Kidney epithelial cell (primary cell): ENCODE data around the gene FBLN5. TPM values are rescaled to one million over a fixed set of nuclear protein-coding genes. Genes with fewer than 3 reads are reported as not detected.

Experiments used
- DNase-seq: peaks from one replicate; pipeline ENCODE4 v3.0.0-alpha.2; 2010; ENCODE audit warnings: low read depth
- H3K27me3 ChIP-seq: 2 replicates; pipeline ENCODE4 v1.6.0; 2011; ENCODE audit warnings: low read length; ENCODE audit not compliant: control insufficient read depth, insufficient read depth
- H3K36me3 ChIP-seq: 2 replicates; pipeline ENCODE4 v1.5.1; 2011; ENCODE audit warnings: low read length; ENCODE audit not compliant: control insufficient read depth, insufficient read depth
- H3K4me3 ChIP-seq: 2 replicates; pipeline ENCODE4 v1.5.1; 2011; ENCODE audit warnings: low read depth, mild to moderate bottlenecking, control low read depth, low read length
- CTCF ChIP-seq: IDR thresholded peaks from 2 replicates; pipeline ENCODE4 v1.5.1; 2011; ENCODE audit warnings: mild to moderate bottlenecking, moderate library complexity, low read length, control low read depth, inconsistent platforms; ENCODE audit not compliant: insufficient read depth, poor library complexity, severe bottlenecking
- total RNA-seq: library from RNA; depleted of rRNA; stranded (reverse); fragments of >200 nt; gene quantifications from 2 replicates; pipeline ENCODE4 v1.2.3, GENCODE V29; 2015

The FBLN5 gene
- total RNA-seq, 1 donor from 2014 or later: 4.8 TPM

- no peak for TF ChIP-seq CTCF
- no peak for DNase-seq
- no peak overlapping the region for H3K4me3 ChIP-seq
- peaks cover 2% of the 10 kb centered on the region for H3K27me3 ChIP-seq
- no peaks in the 10 kb centered on the region for H3K36me3 ChIP-seq
Measured at GRCh38 chr14:91878274-91878673, 69.2 kb downstream of the FBLN5 start.

- TF ChIP-seq CTCF: no peak
- no peak overlapping the region for H3K4me3 ChIP-seq
- no peaks in the 10 kb centered on the region for H3K36me3 ChIP-seq
- no peak for DNase-seq
- peaks cover 2% of the 10 kb centered on the region for H3K27me3 ChIP-seq
Measured at GRCh38 chr14:91877376-91877915, 70.0 kb downstream of the FBLN5 start.

GRCh38 chr14:91876492-91876891 is 71.0 kb downstream of the FBLN5 start:
- no peak overlapping the region for H3K4me3 ChIP-seq
- peaks cover 2% of the 10 kb centered on the region for H3K27me3 ChIP-seq
- DNase-seq: no peak
- TF ChIP-seq CTCF: no peak
- no peaks in the 10 kb centered on the region for H3K36me3 ChIP-seq

GRCh38 chr14:91875525-91876286 is 71.8 kb downstream of the FBLN5 start:
- Histone ChIP-seq H3K4me3 (no peak overlapping the region), H3K36me3 (no peaks in the 10 kb centered on the region), H3K27me3 (peaks cover 2% of the 10 kb centered on the region)
- TF ChIP-seq CTCF: no peak
- DNase-seq: no peak

- H3K36me3 ChIP-seq: no peaks in the 10 kb centered on the region
- no peaks in the 10 kb centered on the region for H3K27me3 ChIP-seq
- peak; percentile 61 for DNase-seq
- H3K4me3 ChIP-seq: no peak overlapping the region
- TF ChIP-seq CTCF: no peak
Measured at GRCh38 chr14:91873471-91874415, 73.8 kb downstream of the FBLN5 start.
